Measurements from ENCODE around the gene CPA4. TPM values are rescaled to one million over a fixed set of nuclear protein-coding genes. Genes with fewer than 3 reads are reported as not detected.
A peak's percentile ranks its signal among the peaks of the same experiment; 100 is the strongest.

The CPA4 gene
- total RNA-seq, 1 experiment from 2014 or later: 22.1 TPM

DNA sequence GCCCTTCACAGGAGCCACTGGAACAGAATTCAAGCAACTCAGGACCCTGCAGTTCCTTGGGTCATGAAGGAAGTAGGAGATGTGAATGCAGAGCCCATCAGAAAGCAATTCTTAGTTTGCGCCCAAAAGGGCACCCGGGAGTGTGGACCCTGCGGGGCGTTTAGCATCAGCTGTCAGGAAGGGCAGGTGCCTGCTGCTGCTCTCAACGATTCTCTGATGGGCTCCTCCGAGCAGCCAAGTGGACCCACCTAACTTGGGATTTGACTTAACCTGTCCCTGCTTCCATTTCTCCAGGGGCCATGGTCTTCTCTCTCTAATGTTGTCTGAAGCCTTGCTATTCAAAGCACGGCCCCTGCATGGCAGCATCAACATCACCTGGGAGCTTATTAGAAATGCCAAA is 68.7 kb downstream of the CPA4 start:
- ATAC-seq (no peak), DNase-seq (no peak)
- no peaks in the 10 kb centered on the region for H4K20me1 ChIP-seq (ENCODE audit: low read length)
- no TSS peak for BruUV-seq (replicated peaks)
- no peaks in the 10 kb centered on the region for H3K27me3 ChIP-seq (ENCODE audit: low read length)
- H3K9me2 ChIP-seq (replicated peaks; ENCODE audit: low read length): no peaks in the 10 kb centered on the region
- no peak overlapping the region for H3K27ac ChIP-seq (ENCODE audit: low read length)
- POLR2A ChIA-PET (ENCODE audit: unreplicated experiment): no interaction called here
- no peak overlapping the region for H3K4me3 ChIP-seq (ENCODE audit: low read length)
- H3K4me2 ChIP-seq (ENCODE audit: low read length): no peak overlapping the region
- no peak for TF ChIP-seq CTCF (conservative IDR thresholded peaks at IDR 0.05; ENCODE audit: low read depth, low read length)
- no peak for TF ChIP-seq EZH2 (IDR thresholded peaks at IDR 0.05; ENCODE audit: low read length, unreplicated experiment)
- TF ChIP-seq EZH2phosphoT487 (IDR thresholded peaks at IDR 0.05; ENCODE audit: borderline replicate concordance, low read length): no peak
- peaks cover 47% of the 10 kb centered on the region for H3K4me1 ChIP-seq (ENCODE audit: insufficient read depth, low read length)
- CTCF ChIA-PET: no interaction called here
- H3K79me2 ChIP-seq (ENCODE audit: low read length): no peaks in the 10 kb centered on the region
- intact Hi-C loops (cut with micrococcal nuclease): no loop called here
- peaks cover 4% of the 10 kb centered on the region; the same call in 1 of the 2 replicates for H3K9me3 ChIP-seq (ENCODE audit: low read length)
- H3K36me3 ChIP-seq (ENCODE audit: low read depth, low read length): no peaks in the 10 kb centered on the region
- H3F3A ChIP-seq (ENCODE audit: low read length, unreplicated experiment): peaks cover 5% of the 10 kb centered on the region
- no peak overlapping the region for H3K9ac ChIP-seq (ENCODE audit: low read length)
- no peak overlapping the region for H2AFZ ChIP-seq (ENCODE audit: low read length)

- Histone ChIP-seq H3K4me2 (ENCODE audit: low read length) (no peak overlapping the region), H4K20me1 (ENCODE audit: low read length) (no peaks in the 10 kb centered on the region), H3K9ac (ENCODE audit: low read length) (no peak overlapping the region), H3K36me3 (ENCODE audit: low read depth, low read length) (no peaks in the 10 kb centered on the region), H3K9me3 (ENCODE audit: low read length) (peaks cover 4% of the 10 kb centered on the region; the same call in 1 of the 2 replicates), H3F3A (ENCODE audit: low read length, unreplicated experiment) (peaks cover 3% of the 10 kb centered on the region), H3K27me3 (ENCODE audit: low read length) (no peaks in the 10 kb centered on the region), H3K9me2 (replicated peaks; ENCODE audit: low read length) (no peaks in the 10 kb centered on the region), H3K79me2 (ENCODE audit: low read length) (no peaks in the 10 kb centered on the region), H3K4me1 (ENCODE audit: insufficient read depth, low read length) (peaks cover 42% of the 10 kb centered on the region), H2AFZ (ENCODE audit: low read length) (no peak overlapping the region), H3K4me3 (ENCODE audit: low read length) (no peak overlapping the region), H3K27ac (ENCODE audit: low read length) (no peak overlapping the region)
- ChIA-PET CTCF (no interaction called here), POLR2A (ENCODE audit: unreplicated experiment) (no interaction called here)
- no peak for TF ChIP-seq CTCF (conservative IDR thresholded peaks at IDR 0.05; ENCODE audit: low read depth, low read length)
- no peak for TF ChIP-seq EZH2phosphoT487 (IDR thresholded peaks at IDR 0.05; ENCODE audit: borderline replicate concordance, low read length)
- no peak for TF ChIP-seq EZH2 (IDR thresholded peaks at IDR 0.05; ENCODE audit: low read length, unreplicated experiment)
- BruUV-seq (replicated peaks): no TSS peak
- no peak for ATAC-seq
- intact Hi-C loops (cut with micrococcal nuclease): no loop called here
- DNase-seq: no peak
Observed at GRCh38 chr7:130362251-130362816, 69.4 kb downstream of the CPA4 start.

- ChIA-PET POLR2A (ENCODE audit: unreplicated experiment) (no interaction called here), CTCF (interaction anchor here (0.6 kb wide), 1 partner anchor 76 kb away, joined by 3 read pairs; no protein-coding TSS in a partner anchor)
- Histone ChIP-seq H3K27me3 (ENCODE audit: low read length) (no peaks in the 10 kb centered on the region), H3K4me3 (ENCODE audit: low read length) (no peak overlapping the region), H3F3A (ENCODE audit: low read length, unreplicated experiment) (peaks cover 3% of the 10 kb centered on the region), H3K79me2 (ENCODE audit: low read length) (no peaks in the 10 kb centered on the region), H2AFZ (ENCODE audit: low read length) (peak overlapping the region; percentile 61; the same call in 1 of the 2 replicates), H3K9ac (ENCODE audit: low read length) (no peak overlapping the region), H3K9me3 (ENCODE audit: low read length) (peaks cover 4% of the 10 kb centered on the region; the same call in 1 of the 2 replicates), H3K4me2 (ENCODE audit: low read length) (peak overlapping the region; percentile 66), H3K27ac (ENCODE audit: low read length) (peak overlapping the region; percentile 75), H4K20me1 (ENCODE audit: low read length) (no peaks in the 10 kb centered on the region), H3K4me1 (ENCODE audit: insufficient read depth, low read length) (peaks cover 37% of the 10 kb centered on the region), H3K9me2 (replicated peaks; ENCODE audit: low read length) (no peaks in the 10 kb centered on the region), H3K36me3 (ENCODE audit: low read depth, low read length) (no peaks in the 10 kb centered on the region)
- TF ChIP-seq EZH2 (IDR thresholded peaks at IDR 0.05; ENCODE audit: low read length, unreplicated experiment) (no peak), CTCF (conservative IDR thresholded peaks at IDR 0.05; ENCODE audit: low read depth, low read length) (no peak), EZH2phosphoT487 (IDR thresholded peaks at IDR 0.05; ENCODE audit: borderline replicate concordance, low read length) (no peak)
- peak; percentile 96 for DNase-seq
- peak; percentile 98 for ATAC-seq
- intact Hi-C loops (cut with micrococcal nuclease): no loop called here
- no TSS peak for BruUV-seq (replicated peaks)
Observed at GRCh38 chr7:130363026-130363847, 70.3 kb downstream of the CPA4 start.

Measured in PC-3 (cell line).